Measurements from ENCODE around the gene FCRL5.
A peak's percentile ranks its signal among the peaks of the same experiment; 100 is the strongest.

FCRL5 gene

DNA sequence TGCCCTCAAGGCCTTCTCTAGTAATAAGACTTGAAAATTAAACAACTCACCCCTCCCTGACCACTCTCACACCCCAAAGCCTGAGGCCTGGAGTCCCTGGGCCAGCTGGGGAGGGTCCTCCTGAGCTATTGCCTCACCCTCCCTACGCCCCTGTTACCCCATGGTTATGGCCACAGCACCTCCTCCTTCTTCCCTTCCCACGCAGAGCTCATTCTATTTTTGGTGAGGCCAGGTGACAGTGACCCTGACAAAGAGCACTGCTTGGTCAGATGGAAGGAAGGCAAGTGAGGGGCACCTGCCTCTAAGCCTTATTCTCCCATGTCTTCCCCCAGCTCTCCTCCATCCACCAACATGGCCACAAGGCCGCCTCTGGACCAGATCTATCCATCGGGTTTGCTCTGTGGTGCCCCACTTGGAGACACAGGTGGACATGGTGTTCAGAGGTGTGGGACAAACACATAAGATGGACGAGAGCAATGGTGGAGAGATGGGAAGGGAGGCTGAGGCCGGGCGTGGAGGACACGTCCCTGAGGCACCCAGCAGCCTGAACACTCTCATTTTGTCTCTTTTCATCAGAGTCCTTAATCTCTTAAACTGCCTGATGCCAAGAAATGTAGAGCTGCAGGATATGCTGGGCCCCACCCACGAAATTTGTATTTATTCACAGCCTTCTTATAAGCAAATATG, 42.6 kb downstream of the FCRL5 start:
- TF ChIP-seq TOX (CRISPR knock-in tag; IDR thresholded peaks at IDR 0.05; ENCODE audit: borderline replicate concordance), result no peak
- TF ChIP-seq ISL1 (CRISPR knock-in tag; IDR thresholded peaks at IDR 0.05), result no peak
- TF ChIP-seq, protein P1, sequence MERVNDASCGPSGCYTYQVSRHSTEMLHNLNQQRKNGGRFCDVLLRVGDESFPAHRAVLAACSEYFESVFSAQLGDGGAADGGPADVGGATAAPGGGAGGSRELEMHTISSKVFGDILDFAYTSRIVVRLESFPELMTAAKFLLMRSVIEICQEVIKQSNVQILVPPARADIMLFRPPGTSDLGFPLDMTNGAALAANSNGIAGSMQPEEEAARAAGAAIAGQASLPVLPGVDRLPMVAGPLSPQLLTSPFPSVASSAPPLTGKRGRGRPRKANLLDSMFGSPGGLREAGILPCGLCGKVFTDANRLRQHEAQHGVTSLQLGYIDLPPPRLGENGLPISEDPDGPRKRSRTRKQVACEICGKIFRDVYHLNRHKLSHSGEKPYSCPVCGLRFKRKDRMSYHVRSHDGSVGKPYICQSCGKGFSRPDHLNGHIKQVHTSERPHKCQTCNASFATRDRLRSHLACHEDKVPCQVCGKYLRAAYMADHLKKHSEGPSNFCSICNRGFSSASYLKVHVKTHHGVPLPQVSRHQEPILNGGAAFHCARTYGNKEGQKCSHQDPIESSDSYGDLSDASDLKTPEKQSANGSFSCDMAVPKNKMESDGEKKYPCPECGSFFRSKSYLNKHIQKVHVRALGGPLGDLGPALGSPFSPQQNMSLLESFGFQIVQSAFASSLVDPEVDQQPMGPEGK (CRISPR knock-in tag; IDR thresholded peaks at IDR 0.05; ENCODE audit: borderline replicate concordance), result no peak
- TF ChIP-seq TCF4 (CRISPR knock-in tag; IDR thresholded peaks at IDR 0.05; ENCODE audit: borderline replicate concordance), result no peak
- no peak for TF ChIP-seq ZNF565 (CRISPR knock-in tag; conservative IDR thresholded peaks at IDR 0.05; ENCODE audit: low read depth)
- no peak for TF ChIP-seq PPARA (CRISPR knock-in tag; IDR thresholded peaks at IDR 0.05; ENCODE audit: borderline replicate concordance)
- TF ChIP-seq ZC3H10 (CRISPR knock-in tag; IDR thresholded peaks at IDR 0.05), result no peak
- no peak for TF ChIP-seq RARB (CRISPR knock-in tag; IDR thresholded peaks at IDR 0.05)
- TF ChIP-seq ESRRG (CRISPR knock-in tag; IDR thresholded peaks at IDR 0.05), result no peak
- TF ChIP-seq OSR1 (CRISPR knock-in tag; IDR thresholded peaks at IDR 0.05), result no peak
- TF ChIP-seq ZNF8 (CRISPR knock-in tag; IDR thresholded peaks at IDR 0.05), result no peak
- TF ChIP-seq GLIS3 (CRISPR knock-in tag; IDR thresholded peaks at IDR 0.05), result no peak
- TF ChIP-seq, protein P2, sequence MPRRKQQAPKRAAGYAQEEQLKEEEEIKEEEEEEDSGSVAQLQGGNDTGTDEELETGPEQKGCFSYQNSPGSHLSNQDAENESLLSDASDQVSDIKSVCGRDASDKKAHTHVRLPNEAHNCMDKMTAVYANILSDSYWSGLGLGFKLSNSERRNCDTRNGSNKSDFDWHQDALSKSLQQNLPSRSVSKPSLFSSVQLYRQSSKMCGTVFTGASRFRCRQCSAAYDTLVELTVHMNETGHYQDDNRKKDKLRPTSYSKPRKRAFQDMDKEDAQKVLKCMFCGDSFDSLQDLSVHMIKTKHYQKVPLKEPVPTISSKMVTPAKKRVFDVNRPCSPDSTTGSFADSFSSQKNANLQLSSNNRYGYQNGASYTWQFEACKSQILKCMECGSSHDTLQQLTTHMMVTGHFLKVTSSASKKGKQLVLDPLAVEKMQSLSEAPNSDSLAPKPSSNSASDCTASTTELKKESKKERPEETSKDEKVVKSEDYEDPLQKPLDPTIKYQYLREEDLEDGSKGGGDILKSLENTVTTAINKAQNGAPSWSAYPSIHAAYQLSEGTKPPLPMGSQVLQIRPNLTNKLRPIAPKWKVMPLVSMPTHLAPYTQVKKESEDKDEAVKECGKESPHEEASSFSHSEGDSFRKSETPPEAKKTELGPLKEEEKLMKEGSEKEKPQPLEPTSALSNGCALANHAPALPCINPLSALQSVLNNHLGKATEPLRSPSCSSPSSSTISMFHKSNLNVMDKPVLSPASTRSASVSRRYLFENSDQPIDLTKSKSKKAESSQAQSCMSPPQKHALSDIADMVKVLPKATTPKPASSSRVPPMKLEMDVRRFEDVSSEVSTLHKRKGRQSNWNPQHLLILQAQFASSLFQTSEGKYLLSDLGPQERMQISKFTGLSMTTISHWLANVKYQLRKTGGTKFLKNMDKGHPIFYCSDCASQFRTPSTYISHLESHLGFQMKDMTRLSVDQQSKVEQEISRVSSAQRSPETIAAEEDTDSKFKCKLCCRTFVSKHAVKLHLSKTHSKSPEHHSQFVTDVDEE (CRISPR knock-in tag; IDR thresholded peaks at IDR 0.05), result no peak
- no peak for TF ChIP-seq ZFP30 (CRISPR knock-in tag; IDR thresholded peaks at IDR 0.05)
- TF ChIP-seq, protein P3, sequence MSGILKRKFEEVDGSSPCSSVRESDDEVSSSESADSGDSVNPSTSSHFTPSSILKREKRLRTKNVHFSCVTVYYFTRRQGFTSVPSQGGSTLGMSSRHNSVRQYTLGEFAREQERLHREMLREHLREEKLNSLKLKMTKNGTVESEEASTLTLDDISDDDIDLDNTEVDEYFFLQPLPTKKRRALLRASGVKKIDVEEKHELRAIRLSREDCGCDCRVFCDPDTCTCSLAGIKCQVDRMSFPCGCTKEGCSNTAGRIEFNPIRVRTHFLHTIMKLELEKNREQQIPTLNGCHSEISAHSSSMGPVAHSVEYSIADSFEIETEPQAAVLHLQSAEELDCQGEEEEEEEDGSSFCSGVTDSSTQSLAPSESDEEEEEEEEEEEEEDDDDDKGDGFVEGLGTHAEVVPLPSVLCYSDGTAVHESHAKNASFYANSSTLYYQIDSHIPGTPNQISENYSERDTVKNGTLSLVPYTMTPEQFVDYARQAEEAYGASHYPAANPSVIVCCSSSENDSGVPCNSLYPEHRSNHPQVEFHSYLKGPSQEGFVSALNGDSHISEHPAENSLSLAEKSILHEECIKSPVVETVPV (CRISPR knock-in tag; IDR thresholded peaks at IDR 0.05), result no peak
- no peak for TF ChIP-seq CSDC2 (CRISPR knock-in tag; IDR thresholded peaks at IDR 0.05)
- TF ChIP-seq, protein P4, sequence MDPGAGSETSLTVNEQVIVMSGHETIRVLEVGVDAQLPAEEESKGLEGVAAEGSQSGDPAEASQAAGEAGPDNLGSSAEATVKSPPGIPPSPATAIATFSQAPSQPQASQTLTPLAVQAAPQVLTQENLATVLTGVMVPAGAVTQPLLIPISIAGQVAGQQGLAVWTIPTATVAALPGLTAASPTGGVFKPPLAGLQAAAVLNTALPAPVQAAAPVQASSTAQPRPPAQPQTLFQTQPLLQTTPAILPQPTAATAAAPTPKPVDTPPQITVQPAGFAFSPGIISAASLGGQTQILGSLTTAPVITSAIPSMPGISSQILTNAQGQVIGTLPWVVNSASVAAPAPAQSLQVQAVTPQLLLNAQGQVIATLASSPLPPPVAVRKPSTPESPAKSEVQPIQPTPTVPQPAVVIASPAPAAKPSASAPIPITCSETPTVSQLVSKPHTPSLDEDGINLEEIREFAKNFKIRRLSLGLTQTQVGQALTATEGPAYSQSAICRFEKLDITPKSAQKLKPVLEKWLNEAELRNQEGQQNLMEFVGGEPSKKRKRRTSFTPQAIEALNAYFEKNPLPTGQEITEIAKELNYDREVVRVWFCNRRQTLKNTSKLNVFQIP (CRISPR knock-in tag; IDR thresholded peaks at IDR 0.05; ENCODE audit: borderline replicate concordance, low read depth), result no peak
- no peak for TF ChIP-seq ZFP3 (CRISPR knock-in tag; IDR thresholded peaks at IDR 0.05)
- TF ChIP-seq BACH2 (CRISPR knock-in tag; IDR thresholded peaks at IDR 0.05; ENCODE audit: borderline replicate concordance), result no peak
- no peak for ATAC-seq

DNA sequence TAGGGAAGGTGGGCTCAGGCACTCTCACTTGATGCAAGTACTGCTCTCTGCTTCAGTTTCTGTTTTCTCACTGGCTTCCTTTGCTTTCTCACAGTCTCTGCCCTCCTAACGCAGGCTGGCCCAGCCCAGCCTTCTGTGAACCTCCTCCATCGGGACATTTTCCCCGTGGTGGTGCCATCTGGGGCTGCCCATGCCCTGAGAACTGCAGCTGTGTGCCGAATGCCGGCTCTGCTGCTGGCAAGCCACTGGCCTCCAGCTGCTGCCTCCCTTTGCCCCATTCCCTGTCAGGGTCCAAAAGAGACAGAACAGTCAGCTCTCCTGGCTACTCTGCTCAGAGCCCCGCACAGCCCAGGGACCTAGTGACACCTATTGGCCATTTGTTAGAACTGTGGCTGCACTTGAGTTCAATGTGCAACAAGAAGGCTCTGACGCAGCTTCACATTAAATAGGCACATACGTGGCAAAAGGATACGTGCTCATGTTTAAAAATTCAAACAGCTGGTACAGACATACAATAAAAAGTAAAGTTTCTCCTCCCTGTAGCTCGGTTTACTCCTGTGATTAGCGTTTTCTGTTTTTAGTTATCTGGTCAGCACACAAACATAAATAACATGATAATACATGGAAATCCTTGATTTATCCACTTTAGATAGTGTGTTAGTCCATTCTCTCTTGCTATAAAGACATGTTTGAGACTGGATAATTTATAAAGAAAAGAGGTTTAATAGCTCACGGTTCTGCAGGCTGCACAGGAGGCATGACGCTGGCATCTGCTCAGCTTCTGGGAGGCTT, 46.6 kb downstream of the FCRL5 start:
- peak; percentile 99 for ATAC-seq
- TF ChIP-seq TCF4 (CRISPR knock-in tag; IDR thresholded peaks at IDR 0.05; ENCODE audit: borderline replicate concordance), result no peak
- TF ChIP-seq, protein P1 (CRISPR knock-in tag; IDR thresholded peaks at IDR 0.05; ENCODE audit: borderline replicate concordance), result no peak
- TF ChIP-seq, protein P4 (CRISPR knock-in tag; IDR thresholded peaks at IDR 0.05; ENCODE audit: borderline replicate concordance, low read depth), result no peak
- TF ChIP-seq, protein P5, sequence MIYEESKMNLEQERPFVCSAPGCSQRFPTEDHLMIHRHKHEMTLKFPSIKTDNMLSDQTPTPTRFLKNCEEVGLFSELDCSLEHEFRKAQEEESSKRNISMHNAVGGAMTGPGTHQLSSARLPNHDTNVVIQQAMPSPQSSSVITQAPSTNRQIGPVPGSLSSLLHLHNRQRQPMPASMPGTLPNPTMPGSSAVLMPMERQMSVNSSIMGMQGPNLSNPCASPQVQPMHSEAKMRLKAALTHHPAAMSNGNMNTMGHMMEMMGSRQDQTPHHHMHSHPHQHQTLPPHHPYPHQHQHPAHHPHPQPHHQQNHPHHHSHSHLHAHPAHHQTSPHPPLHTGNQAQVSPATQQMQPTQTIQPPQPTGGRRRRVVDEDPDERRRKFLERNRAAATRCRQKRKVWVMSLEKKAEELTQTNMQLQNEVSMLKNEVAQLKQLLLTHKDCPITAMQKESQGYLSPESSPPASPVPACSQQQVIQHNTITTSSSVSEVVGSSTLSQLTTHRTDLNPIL (CRISPR knock-in tag; IDR thresholded peaks at IDR 0.05; ENCODE audit: low read depth), result no peak
- TF ChIP-seq SNAI2 (CRISPR knock-in tag; IDR thresholded peaks at IDR 0.05), result no peak
- TF ChIP-seq ZNF8 (CRISPR knock-in tag; IDR thresholded peaks at IDR 0.05), result no peak
- no peak for TF ChIP-seq GLIS3 (CRISPR knock-in tag; IDR thresholded peaks at IDR 0.05)
- no peak for TF ChIP-seq ZFP30 (CRISPR knock-in tag; IDR thresholded peaks at IDR 0.05)
- no peak for TF ChIP-seq PPARA (CRISPR knock-in tag; IDR thresholded peaks at IDR 0.05; ENCODE audit: borderline replicate concordance)
- no peak for TF ChIP-seq TOX (CRISPR knock-in tag; IDR thresholded peaks at IDR 0.05; ENCODE audit: borderline replicate concordance)
- no peak for TF ChIP-seq RARB (CRISPR knock-in tag; IDR thresholded peaks at IDR 0.05)
- no peak for TF ChIP-seq ZNF70 (CRISPR knock-in tag; IDR thresholded peaks at IDR 0.05)
- TF ChIP-seq ESRRG (CRISPR knock-in tag; IDR thresholded peaks at IDR 0.05), result no peak
